GM18517 (cell line): ENCODE measurements around the gene SH3GL1.
"Not testable (repeated sequence)": the region's sequence is repeated elsewhere in the genome, so short reads cannot be mapped to it uniquely, and the experiment has no call there.

Experiments used
- ATAC-seq: cut with Tn5 transposase; IDR thresholded peaks from one replicate; pipeline ENCODE4 v1.9.1; 2021; ENCODE audit warnings: mild to moderate bottlenecking, moderate library complexity; ENCODE audit not compliant: unreplicated experiment

SH3GL1 gene

DNA sequence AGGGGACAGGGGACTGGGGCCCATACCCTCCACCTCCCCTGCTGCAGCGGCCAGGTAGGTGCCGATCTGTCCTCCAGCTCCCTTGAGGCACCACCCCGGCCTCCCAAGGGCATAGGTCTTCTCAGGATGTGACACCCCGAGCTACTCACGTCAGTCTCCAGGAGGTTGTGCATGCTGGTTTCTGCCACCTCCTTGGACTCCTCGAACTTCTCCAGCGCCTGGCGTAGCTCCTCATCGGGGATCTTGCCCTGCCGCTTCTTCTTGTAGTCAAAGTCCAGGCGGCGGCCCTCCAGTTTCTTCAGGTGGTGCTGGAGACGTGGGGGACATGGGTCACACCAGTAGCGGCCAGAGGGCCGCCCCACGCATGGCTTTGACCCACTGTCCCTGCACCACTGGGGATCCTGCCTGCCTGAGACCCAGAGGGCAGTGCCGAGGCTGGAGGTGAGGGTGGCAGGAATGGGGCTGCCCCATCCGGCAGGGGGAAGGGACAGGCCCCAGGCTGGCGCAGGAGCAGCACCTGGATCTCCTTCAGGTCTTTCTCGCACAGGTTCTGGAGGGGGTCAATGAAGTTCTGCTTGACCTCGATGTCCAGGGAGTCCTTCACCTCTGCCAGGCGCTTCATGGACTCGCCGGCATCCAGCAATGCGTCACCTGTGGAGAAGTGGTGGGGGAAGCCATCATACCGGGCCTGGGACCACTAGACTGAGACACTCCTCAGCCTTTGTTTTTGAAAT is 36.6 kb downstream of the SH3GL1 start:
- ATAC-seq, result no peak

- no peak for ATAC-seq
These were observed 37.4 kb downstream of the SH3GL1 start for GRCh38 chr19:4362831-4363545.

GRCh38 chr19:4362101-4362828 is 38.1 kb downstream of the SH3GL1 start:
- ATAC-seq, result no peak

DNA sequence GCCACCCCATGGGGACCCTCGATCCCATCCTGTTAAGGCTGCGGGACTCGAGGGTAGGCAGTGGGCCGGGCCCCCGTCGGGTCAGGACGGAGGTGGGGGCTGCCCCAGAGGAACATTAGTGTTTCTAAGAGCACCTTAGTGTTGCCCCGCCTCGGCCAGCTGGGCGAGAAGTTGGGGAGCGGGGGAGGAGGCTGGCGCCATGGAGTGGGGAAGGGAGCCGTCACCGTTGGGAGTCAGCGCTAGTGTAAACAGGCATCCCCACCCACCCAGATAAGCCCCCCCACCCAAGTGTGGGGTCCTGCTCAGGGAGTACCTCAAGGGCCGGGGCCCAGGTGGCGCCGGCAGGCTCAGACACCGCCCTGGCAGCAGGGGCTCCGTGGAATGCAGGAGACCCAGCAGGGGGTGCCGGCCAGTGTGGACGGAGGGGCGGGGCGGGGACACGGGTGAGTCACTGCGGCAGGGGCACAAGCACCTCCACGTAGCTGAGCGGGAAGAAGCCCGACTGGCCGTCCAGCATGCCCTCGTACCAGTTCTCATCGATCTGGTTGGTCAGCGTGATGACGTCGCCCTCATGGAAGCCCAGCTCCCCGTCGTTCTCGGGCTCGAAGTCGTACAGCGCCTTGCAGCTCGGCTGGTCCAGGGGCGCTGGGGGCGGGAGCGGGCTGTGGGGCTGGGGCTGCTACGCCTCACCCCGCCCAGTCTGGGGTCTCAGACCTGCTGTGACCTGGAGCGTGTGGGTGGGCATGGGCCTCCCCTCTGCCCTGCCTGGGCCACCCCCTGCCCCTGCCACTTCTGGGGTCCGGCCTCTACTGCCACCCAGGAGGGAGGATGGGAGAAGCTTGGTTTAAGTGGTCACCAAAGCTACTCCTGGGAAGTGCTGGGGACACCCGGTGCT is 38.9 kb downstream of the SH3GL1 start:
- ATAC-seq, result no peak

DNA sequence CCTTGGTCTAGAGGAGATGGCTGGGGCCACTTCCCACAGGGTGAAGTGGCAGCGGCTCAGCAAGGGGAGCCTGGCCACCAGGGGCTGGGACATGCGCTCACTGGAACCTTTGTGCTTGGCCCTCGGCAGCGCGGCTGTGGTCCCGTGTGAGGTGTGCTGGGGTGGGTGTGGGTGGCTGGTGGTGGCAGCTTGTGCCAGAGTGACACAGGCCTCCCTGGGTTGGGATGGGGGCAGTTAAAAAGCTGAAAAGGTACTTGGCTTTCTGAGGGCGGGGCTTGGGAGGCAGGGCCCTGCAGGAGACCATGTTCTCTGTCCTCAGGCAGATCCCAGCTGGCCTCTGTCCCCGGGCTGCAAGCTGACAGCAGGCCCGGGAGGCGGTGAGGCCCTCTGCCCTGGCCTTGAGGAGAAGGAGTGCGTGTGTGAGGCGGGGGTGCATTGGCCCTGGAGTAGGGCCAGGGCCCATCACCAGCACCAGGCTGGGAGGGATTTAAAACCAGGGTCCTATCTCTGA is 39.7 kb downstream of the SH3GL1 start:
- ATAC-seq, result no peak

GRCh38 chr19:4360081-4360569 is 40.2 kb downstream of the SH3GL1 start:
- no peak for ATAC-seq

DNA sequence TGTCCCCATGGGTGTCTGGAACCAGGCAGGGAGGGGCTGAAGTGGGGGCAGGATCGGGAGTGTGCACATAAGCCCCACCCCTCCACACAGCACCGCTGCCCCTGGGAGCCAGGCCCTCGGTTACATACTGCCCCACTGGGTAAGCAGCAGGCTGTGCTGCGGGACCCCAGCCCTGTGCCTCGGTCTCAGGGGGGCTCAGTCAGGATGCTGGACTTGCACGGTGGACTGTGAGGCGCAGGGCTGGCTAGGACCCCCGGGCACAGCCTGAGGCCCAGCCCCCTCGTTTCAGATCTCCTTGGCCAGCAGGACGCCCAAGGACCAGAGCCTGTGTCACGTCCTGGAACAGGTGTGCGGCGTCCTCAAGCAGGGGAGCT is 40.7 kb downstream of the SH3GL1 start:
- ATAC-seq, result no peak

DNA sequence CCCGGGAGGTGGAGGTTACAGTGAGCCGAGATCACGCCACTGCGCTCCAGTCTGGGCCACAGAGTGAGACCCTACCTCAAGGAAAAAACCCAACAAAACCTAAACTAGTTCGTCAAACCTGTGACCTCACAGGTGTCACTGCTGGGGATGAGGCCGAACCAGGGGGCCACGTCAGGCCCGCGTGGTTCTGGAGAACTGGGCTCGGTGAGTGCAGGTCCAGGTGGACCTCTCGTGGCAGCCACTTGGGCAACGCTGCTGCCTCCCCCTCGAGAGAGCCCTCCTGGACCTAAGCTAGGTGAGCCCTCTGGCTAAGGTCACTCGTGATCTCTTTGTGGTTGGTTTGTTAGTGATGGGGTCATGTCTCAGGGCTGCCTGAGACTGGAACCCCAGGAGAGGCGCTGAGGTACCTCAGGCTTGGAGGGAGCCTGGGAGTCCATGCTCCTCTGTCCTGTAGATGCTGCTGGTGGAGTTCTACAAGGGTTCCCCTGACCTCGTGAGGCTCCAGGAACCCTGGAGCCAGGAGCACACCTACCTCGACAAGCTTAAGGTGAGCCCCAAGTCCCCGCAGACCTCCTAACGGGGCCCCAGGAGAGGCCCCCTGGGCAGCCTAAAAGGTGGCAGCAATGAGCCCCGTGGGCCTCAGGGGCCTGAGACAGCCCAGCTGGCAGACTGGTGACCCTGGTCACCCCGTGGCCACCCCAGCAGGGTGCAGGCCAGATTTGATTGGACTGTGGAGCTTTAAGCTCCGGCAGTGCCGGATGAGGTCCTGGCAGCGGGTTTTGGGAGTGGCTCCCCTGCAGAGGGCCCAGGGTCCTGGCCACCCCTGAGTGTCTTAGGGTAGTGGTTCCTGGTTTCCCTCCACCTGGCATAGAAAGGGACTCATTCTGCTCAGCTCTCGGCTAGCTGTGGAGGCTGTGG is 41.4 kb downstream of the SH3GL1 start:
- ATAC-seq, result no peak

DNA sequence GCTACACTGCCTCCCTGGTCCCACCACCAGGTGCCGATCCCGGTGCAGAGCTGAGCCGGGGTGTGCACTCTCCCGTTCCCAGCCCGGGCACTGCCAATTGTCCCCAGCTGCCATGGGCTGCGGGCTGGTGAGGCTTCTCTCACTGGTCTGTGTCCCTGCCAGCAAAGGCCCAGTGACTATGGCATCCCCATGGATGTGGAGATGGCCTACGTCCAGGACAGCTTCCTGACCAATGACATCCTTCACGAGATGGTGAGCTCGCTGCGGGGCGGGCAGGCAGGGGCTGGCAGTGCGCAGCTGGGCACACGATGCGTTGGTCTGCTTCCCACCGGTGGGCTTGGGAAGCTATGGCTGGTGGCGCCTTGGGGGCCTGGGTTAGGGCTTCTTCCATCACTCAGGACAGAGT is 42.4 kb downstream of the SH3GL1 start:
- ATAC-seq, result no peak

GRCh38 chr19:4357095-4357797 is 43.1 kb downstream of the SH3GL1 start:
- no peak for ATAC-seq

- ATAC-seq, result no peak
These were observed 45.5 kb downstream of the SH3GL1 start for GRCh38 chr19:4354897-4355296.

DNA sequence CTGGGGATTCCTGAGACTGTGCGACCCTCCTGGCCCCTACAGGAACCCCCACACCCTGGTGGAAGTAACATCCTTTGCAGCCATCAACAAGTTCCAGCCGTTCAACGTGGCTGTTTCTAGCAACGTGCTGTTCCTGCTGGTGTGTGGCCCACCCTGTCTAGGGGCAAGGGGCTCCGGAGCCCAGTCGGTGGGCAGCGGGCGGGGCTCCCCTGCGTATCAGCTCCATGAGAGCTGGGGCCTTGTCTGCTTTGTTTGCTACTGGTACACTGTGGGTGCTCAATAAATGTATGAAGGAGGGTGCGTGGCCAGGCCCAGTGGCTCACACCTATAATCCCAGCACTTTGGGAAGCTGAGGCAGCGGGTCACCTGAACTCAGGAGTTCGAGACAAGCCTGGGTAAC is 46.1 kb downstream of the SH3GL1 start:
- ATAC-seq, result no peak

- no peak for ATAC-seq
These were observed 47.6 kb downstream of the SH3GL1 start for GRCh38 chr19:4352701-4353121.

DNA sequence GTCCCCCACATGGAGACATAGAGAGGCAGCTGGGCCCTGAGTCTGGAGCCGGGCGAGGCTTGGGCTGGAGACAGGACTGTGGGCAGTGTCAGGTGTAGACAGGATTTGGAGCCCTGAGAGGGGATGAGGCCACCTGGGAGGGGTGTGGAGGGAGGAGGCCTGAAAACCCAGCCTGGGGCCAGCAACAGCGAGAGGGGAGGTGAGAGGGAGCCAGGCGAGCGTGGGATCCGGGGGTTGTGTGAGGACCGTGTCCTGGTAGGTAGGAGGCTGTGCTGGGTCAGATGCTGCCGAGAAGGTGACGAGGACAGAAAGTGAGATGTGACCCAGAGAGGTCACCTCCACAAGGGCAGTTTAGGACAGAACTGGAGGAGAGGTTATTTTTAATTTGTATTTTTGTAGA is 49.6 kb downstream of the SH3GL1 start:
- ATAC-seq, result no peak

DNA sequence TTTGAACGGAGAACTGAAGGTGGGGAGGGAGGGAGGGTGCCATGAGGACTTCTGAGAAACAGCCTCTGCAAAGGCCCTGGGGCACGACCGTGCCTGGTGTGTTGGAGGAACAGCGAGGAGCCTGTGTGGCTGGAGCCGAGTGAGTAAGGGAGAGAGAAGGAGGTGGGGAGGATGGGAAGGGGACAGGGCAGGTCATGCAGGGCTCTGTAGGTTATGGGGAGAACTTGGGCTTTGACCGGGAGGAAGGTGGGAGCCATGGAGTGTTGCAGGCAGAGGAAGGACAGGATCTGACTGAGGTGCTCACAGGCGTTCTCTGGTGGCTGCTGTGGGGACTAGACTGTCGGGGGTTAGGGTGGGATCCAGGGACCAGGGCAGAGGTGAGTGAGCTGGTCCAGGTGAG is 50.2 kb downstream of the SH3GL1 start:
- ATAC-seq, result no peak

DNA sequence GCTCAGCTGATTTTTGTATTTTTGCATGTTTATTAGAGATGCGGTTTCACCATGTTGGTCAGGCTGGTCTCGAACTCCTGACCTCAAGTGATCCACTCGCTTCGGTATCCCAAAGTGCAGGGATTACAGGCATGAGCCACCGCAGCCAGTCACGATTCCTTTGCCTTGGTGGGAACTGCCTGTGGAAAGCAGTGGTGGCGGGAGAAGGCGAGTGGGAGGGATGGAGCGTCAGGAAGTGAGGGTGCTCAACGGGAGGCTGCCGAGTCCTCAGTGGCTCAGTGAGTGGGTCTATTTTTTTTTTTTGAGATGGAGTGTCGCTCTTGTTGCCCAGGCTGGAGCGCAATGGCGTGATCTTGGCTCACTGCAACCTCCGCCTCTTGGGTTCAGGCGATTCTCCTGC is 51.1 kb downstream of the SH3GL1 start:
- ATAC-seq, result not testable (repeated sequence)

DNA sequence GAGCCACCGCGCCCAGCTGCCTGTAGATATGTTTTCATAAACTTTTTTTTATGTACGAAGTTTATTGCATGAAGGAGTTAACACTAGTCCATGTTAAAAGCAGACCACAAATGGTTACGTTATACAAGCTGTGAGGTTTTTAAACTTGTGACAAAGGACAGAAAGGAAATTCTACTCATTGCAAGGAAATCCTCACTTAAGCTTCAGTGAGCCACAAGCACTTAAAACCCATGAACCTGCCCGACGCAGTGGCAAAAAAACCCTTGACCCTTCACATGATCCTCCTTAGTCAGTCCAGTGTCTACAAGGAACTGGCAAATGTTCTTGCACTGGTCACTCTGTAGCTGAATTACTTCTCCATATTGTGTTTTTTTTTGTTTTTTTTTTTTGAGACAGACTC is 52.8 kb downstream of the SH3GL1 start:
- ATAC-seq, result no peak

GRCh38 chr19:4346020-4346383 is 54.3 kb downstream of the SH3GL1 start:
- no peak for ATAC-seq
